ENCODE results near the gene CYP2F1. TPM values are rescaled to one million over a fixed set of nuclear protein-coding genes. Genes with fewer than 3 reads are reported as not detected.
A peak's percentile ranks its signal among the peaks of the same experiment; 100 is the strongest.
"Not testable (repeated sequence)": the region's sequence is repeated elsewhere in the genome, so short reads cannot be mapped to it uniquely, and the experiment has no call there.

Gene CYP2F1
- total RNA-seq, 1 donor from 2014 or later: not detected

GRCh38 chr19:41123716-41124294 is 9.6 kb downstream of the CYP2F1 start:
- no peak for DNase-seq (ENCODE audit: low spot score in 2 of 2, unreplicated experiment in 2 of 2)
- no peak for TF ChIP-seq CTCF (IDR thresholded peaks at IDR 0.05; ENCODE audit: unreplicated experiment)
- H3K4me3 Mint-ChIP-seq: no peak overlapping the region

GRCh38 chr19:41126765-41127203 is 12.6 kb downstream of the CYP2F1 start:
- H3K27me3 Mint-ChIP-seq (ENCODE audit: low read depth); H3K9me3 Mint-ChIP-seq; H3K27ac Mint-ChIP-seq; H3K4me3 Mint-ChIP-seq; DNase-seq (ENCODE audit: low spot score in 2 of 2, unreplicated experiment in 2 of 2); H3K36me3 Mint-ChIP-seq; H3K4me1 Mint-ChIP-seq: not testable (repeated sequence)
- peak; percentile 86 for TF ChIP-seq CTCF (IDR thresholded peaks at IDR 0.05; ENCODE audit: unreplicated experiment)

More at GRCh38 chr19:41123716-41124294, 9.6 kb downstream of the CYP2F1 start:
- Mint-ChIP-seq H3K36me3 (no peaks in the 10 kb centered on the region), H3K9me3 (no peaks in the 10 kb centered on the region), H3K27me3 (ENCODE audit: low read depth) (peaks cover 2% of the 10 kb centered on the region), H3K27ac (no peak overlapping the region), H3K4me1 (peaks cover 8% of the 10 kb centered on the region)

DNA sequence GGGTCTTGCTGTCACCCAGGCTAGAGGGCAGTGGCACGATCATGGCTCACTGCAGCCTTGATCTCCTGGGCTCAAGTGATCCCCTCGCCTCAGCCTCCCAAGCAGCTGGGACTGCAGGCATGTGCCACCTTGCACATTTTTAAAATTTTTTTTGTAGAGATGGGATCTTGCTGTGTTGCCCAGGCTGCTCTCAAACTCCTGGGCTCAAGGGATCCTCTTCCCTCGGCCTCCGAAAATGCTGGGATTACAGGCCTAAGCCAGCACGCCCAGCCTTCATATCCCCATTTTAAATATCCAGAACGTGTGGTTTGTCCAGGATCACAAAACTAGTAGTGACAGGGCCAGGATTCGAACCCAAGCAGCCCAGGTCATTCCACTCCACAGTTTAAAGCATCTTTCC is 13.1 kb downstream of the CYP2F1 start:
- peaks cover 10% of the 10 kb centered on the region for H3K4me1 Mint-ChIP-seq
- H3K9me3 Mint-ChIP-seq; H3K27me3 Mint-ChIP-seq (ENCODE audit: low read depth); H3K27ac Mint-ChIP-seq; DNase-seq (ENCODE audit: low spot score in 2 of 2, unreplicated experiment in 2 of 2); H3K36me3 Mint-ChIP-seq; H3K4me3 Mint-ChIP-seq: not testable (repeated sequence)

DNA sequence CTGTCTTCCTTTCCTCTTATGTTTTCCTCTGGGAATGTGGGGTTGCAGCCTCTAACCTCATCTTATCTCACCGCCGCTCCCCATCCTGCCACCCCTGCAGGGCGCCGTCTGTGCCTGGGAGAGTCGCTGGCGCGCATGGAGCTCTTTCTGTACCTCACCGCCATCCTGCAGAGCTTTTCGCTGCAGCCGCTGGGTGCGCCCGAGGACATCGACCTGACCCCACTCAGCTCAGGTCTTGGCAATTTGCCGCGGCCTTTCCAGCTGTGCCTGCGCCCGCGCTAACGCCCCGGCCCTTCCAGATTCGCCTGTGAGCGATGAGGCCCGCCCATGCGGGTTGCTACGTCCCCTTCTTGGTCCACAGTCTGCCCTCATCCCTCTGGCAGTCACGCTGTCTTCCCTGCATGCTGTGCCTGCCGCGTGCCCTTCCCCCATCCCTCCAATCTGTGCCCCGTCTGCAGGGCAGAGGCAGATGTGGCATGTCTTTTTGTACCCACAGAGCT is 13.6 kb downstream of the CYP2F1 start:
- Mint-ChIP-seq H3K4me1 (peaks cover 10% of the 10 kb centered on the region), H3K4me3 (peak overlapping the region; percentile 55)
- H3K27me3 Mint-ChIP-seq (ENCODE audit: low read depth); H3K9me3 Mint-ChIP-seq; H3K27ac Mint-ChIP-seq; H3K36me3 Mint-ChIP-seq: not testable (repeated sequence)
- DNase-seq (ENCODE audit: low spot score in 2 of 2, unreplicated experiment in 2 of 2): peak in 1 of 2 experiments; percentile 72

DNA sequence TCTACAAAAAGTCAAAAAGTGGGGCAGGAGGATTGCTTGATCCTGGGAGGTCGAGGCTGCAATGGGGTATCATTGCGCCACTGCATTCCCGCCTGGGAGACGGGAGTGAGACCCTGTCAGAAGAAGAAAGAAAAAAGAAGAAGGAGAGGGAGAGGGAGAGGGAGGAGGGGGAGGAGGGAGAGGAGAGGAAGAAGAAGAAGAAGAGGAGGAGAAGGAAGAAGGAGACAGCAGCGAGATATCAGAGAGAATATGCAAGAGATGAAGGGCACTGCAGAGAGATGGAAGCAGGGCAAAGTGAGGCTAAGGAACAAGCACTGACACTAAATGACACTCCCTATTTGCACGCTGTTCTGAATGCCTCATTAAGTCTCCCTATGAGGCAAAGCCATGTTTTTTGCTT is 14.5 kb downstream of the CYP2F1 start:
- DNase-seq (ENCODE audit: low spot score in 2 of 2, unreplicated experiment in 2 of 2): no peak
- Mint-ChIP-seq H3K27ac (no peak overlapping the region), H3K9me3 (no peaks in the 10 kb centered on the region), H3K27me3 (ENCODE audit: low read depth) (peaks cover 2% of the 10 kb centered on the region), H3K4me3 (no peak overlapping the region), H3K4me1 (peaks cover 14% of the 10 kb centered on the region), H3K36me3 (no peaks in the 10 kb centered on the region)
- no peak for TF ChIP-seq CTCF (IDR thresholded peaks at IDR 0.05; ENCODE audit: unreplicated experiment)

GRCh38 chr19:41131186-41131585 is 17.0 kb downstream of the CYP2F1 start:
- Mint-ChIP-seq H3K4me3 (no peak overlapping the region), H3K36me3 (no peaks in the 10 kb centered on the region), H3K27me3 (ENCODE audit: low read depth) (peaks cover 2% of the 10 kb centered on the region), H3K9me3 (no peaks in the 10 kb centered on the region), H3K27ac (no peak overlapping the region), H3K4me1 (peaks cover 22% of the 10 kb centered on the region)
- DNase-seq (ENCODE audit: low spot score in 2 of 2, unreplicated experiment in 2 of 2): no peak
- TF ChIP-seq CTCF (IDR thresholded peaks at IDR 0.05; ENCODE audit: unreplicated experiment): no peak

GRCh38 chr19:41133260-41133659 is 19.0 kb downstream of the CYP2F1 start:
- H3K27ac Mint-ChIP-seq: no peak overlapping the region
- H3K36me3 Mint-ChIP-seq: no peaks in the 10 kb centered on the region
- DNase-seq (ENCODE audit: low spot score in 2 of 2, unreplicated experiment in 2 of 2): no peak
- no peaks in the 10 kb centered on the region for H3K9me3 Mint-ChIP-seq
- TF ChIP-seq CTCF (IDR thresholded peaks at IDR 0.05; ENCODE audit: unreplicated experiment): no peak
- peaks cover 2% of the 10 kb centered on the region for H3K27me3 Mint-ChIP-seq (ENCODE audit: low read depth)
- peaks cover 16% of the 10 kb centered on the region for H3K4me1 Mint-ChIP-seq
- no peak overlapping the region for H3K4me3 Mint-ChIP-seq
